ENCODE results near the gene NCL.
"Not testable (repeated sequence)": the region's sequence is repeated elsewhere in the genome, so short reads cannot be mapped to it uniquely, and the experiment has no call there.

- TF ChIP-seq POLR2AphosphoS5 (IDR thresholded peaks at IDR 0.05) = not testable (repeated sequence)
- TF ChIP-seq, protein P1, sequence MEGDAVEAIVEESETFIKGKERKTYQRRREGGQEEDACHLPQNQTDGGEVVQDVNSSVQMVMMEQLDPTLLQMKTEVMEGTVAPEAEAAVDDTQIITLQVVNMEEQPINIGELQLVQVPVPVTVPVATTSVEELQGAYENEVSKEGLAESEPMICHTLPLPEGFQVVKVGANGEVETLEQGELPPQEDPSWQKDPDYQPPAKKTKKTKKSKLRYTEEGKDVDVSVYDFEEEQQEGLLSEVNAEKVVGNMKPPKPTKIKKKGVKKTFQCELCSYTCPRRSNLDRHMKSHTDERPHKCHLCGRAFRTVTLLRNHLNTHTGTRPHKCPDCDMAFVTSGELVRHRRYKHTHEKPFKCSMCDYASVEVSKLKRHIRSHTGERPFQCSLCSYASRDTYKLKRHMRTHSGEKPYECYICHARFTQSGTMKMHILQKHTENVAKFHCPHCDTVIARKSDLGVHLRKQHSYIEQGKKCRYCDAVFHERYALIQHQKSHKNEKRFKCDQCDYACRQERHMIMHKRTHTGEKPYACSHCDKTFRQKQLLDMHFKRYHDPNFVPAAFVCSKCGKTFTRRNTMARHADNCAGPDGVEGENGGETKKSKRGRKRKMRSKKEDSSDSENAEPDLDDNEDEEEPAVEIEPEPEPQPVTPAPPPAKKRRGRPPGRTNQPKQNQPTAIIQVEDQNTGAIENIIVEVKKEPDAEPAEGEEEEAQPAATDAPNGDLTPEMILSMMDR (IDR thresholded peaks at IDR 0.05) = not testable (repeated sequence)
These were observed 3.4 kb downstream of the NCL start for GRCh38 chr2:231460841-231461240.
